Measurements from ENCODE around the gene STKLD1. TPM values are rescaled to one million over a fixed set of nuclear protein-coding genes. Genes with fewer than 3 reads are reported as not detected.

STKLD1 gene
- total RNA-seq, 6 experiments from 2014 or later = 0.46 to 1.4 (median 0.68) TPM

- Mint-ChIP-seq H3K27me3 (ENCODE audit: insufficient read depth) (peaks cover 38% of the 10 kb centered on the region), H3K4me3 (no peak overlapping the region), H3K9me3 (no peaks in the 10 kb centered on the region), H3K36me3 (ENCODE audit: low read depth) (no peaks in the 10 kb centered on the region), H3K4me1 (ENCODE audit: low read depth) (no peaks in the 10 kb centered on the region), H3K27ac (no peak overlapping the region)
- TF ChIP-seq CTCF (IDR thresholded peaks at IDR 0.05) = no peak
- DNase-seq = no peak
These were observed 60.5 kb downstream of the STKLD1 start for GRCh38 chr9:133436681-133437080.

GRCh38 chr9:133437753-133438531, 61.8 kb downstream of the STKLD1 start:
- no peak overlapping the region for H3K27ac Mint-ChIP-seq
- no peak overlapping the region for H3K4me3 Mint-ChIP-seq
- H3K4me1 Mint-ChIP-seq (ENCODE audit: low read depth) = no peaks in the 10 kb centered on the region
- no peaks in the 10 kb centered on the region for H3K36me3 Mint-ChIP-seq (ENCODE audit: low read depth)
- DNase-seq = no peak
- no peaks in the 10 kb centered on the region for H3K9me3 Mint-ChIP-seq
- peaks cover 37% of the 10 kb centered on the region for H3K27me3 Mint-ChIP-seq (ENCODE audit: insufficient read depth)
- peak; percentile 43; the same call in 1 of the 2 replicates for TF ChIP-seq CTCF (IDR thresholded peaks at IDR 0.05)

GRCh38 chr9:133439337-133439736, 63.2 kb downstream of the STKLD1 start:
- H3K27ac Mint-ChIP-seq = no peak overlapping the region
- peaks cover 27% of the 10 kb centered on the region for H3K27me3 Mint-ChIP-seq (ENCODE audit: insufficient read depth)
- DNase-seq = no peak
- H3K4me1 Mint-ChIP-seq (ENCODE audit: low read depth) = no peaks in the 10 kb centered on the region
- H3K4me3 Mint-ChIP-seq = no peak overlapping the region
- TF ChIP-seq CTCF (IDR thresholded peaks at IDR 0.05) = no peak
- H3K9me3 Mint-ChIP-seq = no peaks in the 10 kb centered on the region
- H3K36me3 Mint-ChIP-seq (ENCODE audit: low read depth) = no peaks in the 10 kb centered on the region

- no peak overlapping the region for H3K4me3 Mint-ChIP-seq
- H3K27ac Mint-ChIP-seq = no peak overlapping the region
- no peak for DNase-seq
- H3K4me1 Mint-ChIP-seq (ENCODE audit: low read depth) = no peaks in the 10 kb centered on the region
- H3K36me3 Mint-ChIP-seq (ENCODE audit: low read depth) = no peaks in the 10 kb centered on the region
- H3K27me3 Mint-ChIP-seq (ENCODE audit: insufficient read depth) = peaks cover 28% of the 10 kb centered on the region
- TF ChIP-seq CTCF (IDR thresholded peaks at IDR 0.05) = no peak
- H3K9me3 Mint-ChIP-seq = no peaks in the 10 kb centered on the region
These were observed 64.7 kb downstream of the STKLD1 start for GRCh38 chr9:133440874-133441273.

- DNase-seq = no peak
- Mint-ChIP-seq H3K4me1 (ENCODE audit: low read depth) (no peaks in the 10 kb centered on the region), H3K27me3 (ENCODE audit: insufficient read depth) (peaks cover 30% of the 10 kb centered on the region), H3K9me3 (no peaks in the 10 kb centered on the region), H3K27ac (no peak overlapping the region), H3K4me3 (no peak overlapping the region), H3K36me3 (ENCODE audit: low read depth) (no peaks in the 10 kb centered on the region)
- TF ChIP-seq CTCF (IDR thresholded peaks at IDR 0.05) = no peak
These were observed 65.4 kb downstream of the STKLD1 start for GRCh38 chr9:133441571-133441970.

All from HFFc6 (cell line).